Psoas muscle (tissue), 8 donors: Measurements from ENCODE around the gene GSG1L2. TPM values are rescaled to one million over a fixed set of nuclear protein-coding genes. Genes with fewer than 3 reads are reported as not detected.
"Not testable (repeated sequence)": the region's sequence is repeated elsewhere in the genome, so short reads cannot be mapped to it uniquely, and the experiment has no call there.

Source experiments
- ATAC-seq, 4 donors: fragments of 200-7000 bp; cut with Tn5 transposase; one replicate each; pipeline ENCODE4 v1.9.1; 2020; ENCODE audit warnings: moderate library complexity in 3 of 4, mild to moderate bottlenecking in 2 of 4
- DNase-seq, 2 donors: peaks; one replicate each; pipeline ENCODE4 v3.0.0-alpha.2; 2020
- H3K27ac ChIP-seq: fragments of 200-600 bp; one replicate; pipeline ENCODE4 v1.8.0; 2022
- H3K27me3 ChIP-seq, 3 donors: fragments of 200-600 bp in 1 of 3; one replicate each; pipeline versions ENCODE4 v1.6.1 to v1.8.0; 2013 to 2022; ENCODE audit warnings: low read length in 2 of 3, mild to moderate bottlenecking in 2 of 3, moderate library complexity in 1 of 3; ENCODE audit not compliant: insufficient read depth in 3 of 3
- H3K36me3 ChIP-seq, 2 donors: fragments of 200-600 bp in 1 of 2; one replicate each; pipeline versions ENCODE4 v1.6.1 to v1.8.0; 2013 to 2022; ENCODE audit warnings: low read depth in 1 of 2, mild to moderate bottlenecking in 1 of 2, moderate library complexity in 1 of 2; ENCODE audit not compliant: insufficient read depth in 1 of 2
- H3K4me1 ChIP-seq: fragments of 200-600 bp; one replicate; pipeline ENCODE4 v1.8.0; 2022
- H3K4me3 ChIP-seq: fragments of 200-600 bp; one replicate; pipeline ENCODE4 v1.8.0; 2022; ENCODE audit warnings: mild to moderate bottlenecking
- H3K9me3 ChIP-seq: fragments of 200-600 bp; one replicate; pipeline ENCODE4 v1.8.0; 2022
- CTCF ChIP-seq: fragments of 200-600 bp; IDR thresholded peaks from one replicate; pipeline ENCODE4 v1.8.0; 2022; ENCODE audit warnings: antibody characterized with exemption
- WGBS, 3 donors: extraction: QIAGEN DNeasy Blood & Tissue Kit; methylation state at CpG; one replicate each; pipeline versions ENCODE4 v1.1.6 to v1.1.7; 2013; 5-methylcytosine and 5-hydroxymethylcytosine counted together
- intact Hi-C, 2 donors: fragments of 100-400 bp; cut with DNase I; formaldehyde crosslinking; loops; one replicate each; pipeline versions ENCODE4 v1.11.0 to v1.14.2; 2022
- polyA plus RNA-seq, 3 donors: library from polyadenylated mRNA; stranded (reverse); fragments of 200-250 nt; gene quantifications; one replicate each; pipeline ENCODE4 v1.2.3, GENCODE V29; 2013
- total RNA-seq, 4 donors: library from RNA; stranded (reverse); fragmentation: NEBNext Ultra II Directional in 2 of 4; extraction: Animal tissue kit (Norgen Biotek cat#: 25700) in 2 of 4; gene quantifications; one replicate each; pipeline versions ENCODE4 v1.2.1 to v1.2.4, GENCODE V29; 2021 to 2023
- donor health status: healthy with polysubstance abuse.
- donor health status: DM: no; HTN: no; CAD: no; lungs with moderate emphysema.
- donor health status: Bipolar disorder and iron deficiency.
- donor health status: healthy.
- donor health status: DM: yes; HTN: yes; CAD: no.
- donor health status: DM: no; HTN: no; CAD: no.
- donor health status: DM: no; HTN: no; CAD: no.
- donor health status: DM: yes; HTN: yes; CAD: no.

The GSG1L2 gene
- total and polyA plus RNA-seq, 7 donors: not detected

- 22 to 33% (median 25%) methylated on average over 15 of the region's 15 CpGs for WGBS, 3 donors
- Histone ChIP-seq H3K4me3 (peak within 1 kb of the TSS; percentile 47), H3K9me3 (no peaks in the 10 kb centered on the region), H3K36me3 (no peaks in the 10 kb centered on the region), H3K4me1 (peaks cover 36% of the 10 kb centered on the region), H3K27ac (peak within 1 kb of the TSS; percentile 79), H3K27me3 (no peaks in the 10 kb centered on the region)
- intact Hi-C loops: no loop called here
- DNase-seq: peak; percentile 51 to 73
- TF ChIP-seq CTCF: no peak
- ATAC-seq: peak; percentile 91 to 93 (median 92)
Measured at GRCh38 chr17:9790889-9791876, 30.7 kb downstream of the GSG1L2 start, which contains the start of gene DHRS7C. TSS of gene DHRS7C (minus strand) at chr17:9791592. CDS start at chr17:9791284, 308 bp downstream.

- no peak for TF ChIP-seq CTCF
- ATAC-seq: peak in 1 of 4 donors; percentile 13
- intact Hi-C loops: no loop called here
- Histone ChIP-seq H3K36me3 (no peaks in the 10 kb centered on the region), H3K27ac (peak overlapping the region; percentile 79), H3K27me3 (no peaks in the 10 kb centered on the region), H3K4me1 (peaks cover 36% of the 10 kb centered on the region), H3K9me3 (no peaks in the 10 kb centered on the region), H3K4me3 (peak overlapping the region; percentile 47)
- WGBS, 3 donors: 50 to 65% (median 55%) methylated on average over 4 of the region's 4 CpGs
- DNase-seq: no peak
Measured at GRCh38 chr17:9790316-9790715, 31.6 kb downstream of the GSG1L2 start.

- intact Hi-C loops: no loop called here
- DNase-seq (no peak), ATAC-seq (peak; percentile 46 to 82 (median 68))
- Histone ChIP-seq H3K27me3 (no peaks in the 10 kb centered on the region), H3K27ac (peak overlapping the region; percentile 67), H3K9me3 (no peaks in the 10 kb centered on the region), H3K4me1 (peaks cover 37% of the 10 kb centered on the region), H3K36me3 (no peaks in the 10 kb centered on the region), H3K4me3 (peak overlapping the region; percentile 34)
- 27 to 43% (median 32%) methylated on average over 8 of the region's 8 CpGs for WGBS, 3 donors
- TF ChIP-seq CTCF: no peak
Measured at GRCh38 chr17:9788601-9789000, 33.3 kb downstream of the GSG1L2 start.

- no peak for TF ChIP-seq CTCF
- no peak overlapping the region for H3K27ac ChIP-seq
- H3K27me3 ChIP-seq: no peaks in the 10 kb centered on the region
- H3K36me3 ChIP-seq: peaks cover 0 to 3% of the 10 kb centered on the region in 2 donors
- peaks cover 24% of the 10 kb centered on the region for H3K4me1 ChIP-seq
- DNase-seq (no peak), ATAC-seq (no peak)
- H3K4me3 ChIP-seq: no peak overlapping the region
- WGBS, 3 donors: 95 to 98% (median 97%) methylated on average over 2 of the region's 2 CpGs
- H3K9me3 ChIP-seq: no peaks in the 10 kb centered on the region
- intact Hi-C loops: no loop called here
Measured at GRCh38 chr17:9784544-9784943, 37.3 kb downstream of the GSG1L2 start.

GRCh38 chr17:9783465-9783864 is 38.4 kb downstream of the GSG1L2 start:
- ATAC-seq: peak in 1 of 4 donors; percentile 33
- H3K27me3 ChIP-seq, DNase-seq, H3K36me3 ChIP-seq, H3K9me3 ChIP-seq, H3K27ac ChIP-seq, H3K4me3 ChIP-seq, intact Hi-C loops: not testable (repeated sequence)
- WGBS, 3 donors: 25 to 54% (median 47%) methylated on average over 5 of the region's 5 CpGs
- H3K4me1 ChIP-seq: peaks cover 13% of the 10 kb centered on the region
